PC-3 (cell line): Measurements from ENCODE around the gene SIGLEC10. TPM values are rescaled to one million over a fixed set of nuclear protein-coding genes. Genes with fewer than 3 reads are reported as not detected.

Experiments
- ATAC-seq: fragments of 200-7000 bp; cut with Tn5 transposase; 2 replicates; pipeline ENCODE4 v1.9.1; 2020; ENCODE audit warnings: mild to moderate bottlenecking, moderate library complexity
- BruUV-seq: library from RNA; stranded (reverse); fragments of 400-500 nt; replicated peaks from 2 replicates; lab custom pipeline; 2021; lab: Mats Ljungman, UMichigan
- CTCF ChIA-PET: fragments of 300-600 bp; sonication (Branson Sonifier 250); formaldehyde crosslinking; loops from one replicate; lab custom pipeline; 2022; ENCODE audit warnings: antibody characterized with exemption; lab: Charles Lee
- POLR2A ChIA-PET: fragments of 300-600 bp; sonication (Branson Sonifier 250); formaldehyde crosslinking; loops from one replicate; lab custom pipeline; 2022; ENCODE audit warnings: antibody characterized with exemption; ENCODE audit not compliant: unreplicated experiment; lab: Charles Lee
- DNase-seq: peaks from one replicate; pipeline ENCODE4 v3.0.0-alpha.2; 2015
- H2AFZ ChIP-seq: fragments of 300-600 bp; sonication (generic); 2 replicates; pipeline ENCODE4 v1.6.0; 2016; ENCODE audit warnings: antibody characterized with exemption, low read length
- H3F3A ChIP-seq: fragments of 300-600 bp; sonication (generic); one replicate; pipeline ENCODE4 v1.6.0; 2017; ENCODE audit warnings: antibody characterized with exemption, low read length, control low read depth, mild to moderate bottlenecking; ENCODE audit not compliant: unreplicated experiment
- H3K27ac ChIP-seq: fragments of 300-600 bp; sonication (generic); 2 replicates; pipeline ENCODE4 v1.5.1; 2016; ENCODE audit warnings: mild to moderate bottlenecking, low read length
- H3K27me3 ChIP-seq: fragments of 300-600 bp; sonication (generic); 2 replicates; pipeline ENCODE4 v1.6.1; 2016; ENCODE audit warnings: low read length, mixed read lengths
- H3K36me3 ChIP-seq: fragments of 300-600 bp; sonication (generic); 2 replicates; pipeline ENCODE4 v1.6.1; 2016; ENCODE audit warnings: low read depth, mixed run types, low read length, mixed read lengths
- H3K4me1 ChIP-seq: fragments of 300-600 bp; sonication (generic); 2 replicates; pipeline ENCODE4 v1.5.1; 2016; ENCODE audit warnings: low read length; ENCODE audit not compliant: insufficient read depth
- H3K4me2 ChIP-seq: fragments of 300-600 bp; sonication (generic); 2 replicates; pipeline ENCODE4 v1.6.0; 2016; ENCODE audit warnings: low read length
- H3K4me3 ChIP-seq: fragments of 300-600 bp; sonication (generic); 2 replicates; pipeline ENCODE4 v1.5.1; 2016; ENCODE audit warnings: mild to moderate bottlenecking, low read length, mixed read lengths
- H3K79me2 ChIP-seq: fragments of 300-600 bp; sonication (generic); 2 replicates; pipeline ENCODE4 v1.6.1; 2017; ENCODE audit warnings: low read length, mixed read lengths
- H3K9ac ChIP-seq: fragments of 300-600 bp; sonication (generic); 2 replicates; pipeline ENCODE4 v1.6.0; 2016; ENCODE audit warnings: mild to moderate bottlenecking, low read length
- H3K9me2 ChIP-seq: fragments of 300-600 bp; sonication (generic); replicated peaks from 2 replicates; pipeline ENCODE4 v1.6.1; 2016; ENCODE audit warnings: mixed run types, low read length, mixed read lengths
- H3K9me3 ChIP-seq: fragments of 300-600 bp; sonication (generic); 2 replicates; pipeline ENCODE4 v1.6.1; 2016; ENCODE audit warnings: low read length, mixed read lengths
- H4K20me1 ChIP-seq: fragments of 300-600 bp; sonication (generic); 2 replicates; pipeline ENCODE4 v1.6.1; 2016; ENCODE audit warnings: low read length, mixed read lengths
- EZH2 ChIP-seq: fragments of 300-600 bp; sonication (generic); IDR thresholded peaks from one replicate; pipeline ENCODE4 v1.6.1; 2017; ENCODE audit warnings: antibody characterized with exemption, mild to moderate bottlenecking, low read length; ENCODE audit not compliant: unreplicated experiment
- EZH2phosphoT487 ChIP-seq: fragments of 300-600 bp; sonication (generic); IDR thresholded peaks from 2 replicates; pipeline ENCODE4 v1.6.1; 2018; ENCODE audit warnings: mild to moderate bottlenecking, antibody characterized with exemption, low read length, borderline replicate concordance
- intact Hi-C: fragments of 100-400 bp; cut with micrococcal nuclease; formaldehyde crosslinking; loops from 2 replicates; pipeline ENCODE4 v1.9.0; 2023
- total RNA-seq: library from RNA; depleted of rRNA; stranded (reverse); fragments of >200 nt; gene quantifications from 2 replicates; pipeline ENCODE4 v1.2.3, GENCODE V29; 2014
- TF ChIP-seq, protein P1 (sequence below): fragments of 300-600 bp; sonication (generic); conservative IDR thresholded peaks from 2 replicates; pipeline ENCODE4 v1.5.1; 2017; ENCODE audit warnings: antibody characterized with exemption, low read depth, mild to moderate bottlenecking, low read length

Gene SIGLEC10
- total RNA-seq, 1 experiment from 2014 or later, result not detected

DNA sequence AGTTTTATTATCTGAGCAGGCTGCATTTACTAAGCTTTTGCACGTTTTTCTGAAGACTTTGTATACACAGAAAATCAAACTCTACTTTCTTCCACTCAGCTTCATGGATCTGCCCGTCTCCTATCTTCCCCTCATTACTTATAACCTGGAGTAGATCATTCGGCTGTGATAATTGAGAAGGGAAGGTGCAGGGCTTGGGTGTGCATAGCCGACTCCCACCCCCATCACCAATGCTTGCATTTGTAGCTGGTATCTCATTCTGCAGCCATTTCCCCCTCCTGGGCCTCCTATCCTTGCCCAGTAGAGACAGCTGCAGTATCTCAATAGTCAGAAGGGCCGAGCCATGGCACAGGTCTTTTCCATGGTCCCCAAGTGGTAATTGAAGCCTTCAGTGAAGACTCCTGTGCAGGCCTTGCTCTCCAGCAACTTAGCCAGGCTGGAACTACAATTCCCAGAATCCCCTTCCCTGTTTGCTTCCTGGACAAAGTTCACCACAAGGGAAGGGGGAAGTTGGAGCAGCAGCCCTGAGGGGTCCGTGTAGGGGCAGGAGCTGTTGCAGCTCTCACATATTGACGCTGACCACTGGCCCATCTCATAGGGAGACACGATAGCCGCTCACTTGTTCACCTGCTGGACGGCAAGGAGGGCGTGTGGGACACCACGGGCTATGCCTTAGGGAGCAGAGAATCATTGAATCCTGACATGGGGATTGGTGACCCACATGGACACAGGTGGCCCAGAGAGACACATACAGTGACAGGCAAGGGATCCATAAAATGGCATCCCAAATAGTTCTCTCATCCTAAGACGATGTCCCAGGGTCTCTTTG, 42.9 kb upstream of the SIGLEC10 start:
- Histone ChIP-seq H3K27ac (no peak overlapping the region), H2AFZ (no peak overlapping the region), H3K9me3 (no peaks in the 10 kb centered on the region), H3K4me3 (no peak overlapping the region), H3K36me3 (no peaks in the 10 kb centered on the region), H3F3A (no peaks in the 10 kb centered on the region), H3K4me2 (no peak overlapping the region), H3K9ac (no peak overlapping the region), H3K27me3 (peaks cover 61% of the 10 kb centered on the region), H4K20me1 (no peaks in the 10 kb centered on the region), H3K4me1 (no peaks in the 10 kb centered on the region), H3K79me2 (no peaks in the 10 kb centered on the region), H3K9me2 (no peaks in the 10 kb centered on the region)
- TF ChIP-seq, protein P1, sequence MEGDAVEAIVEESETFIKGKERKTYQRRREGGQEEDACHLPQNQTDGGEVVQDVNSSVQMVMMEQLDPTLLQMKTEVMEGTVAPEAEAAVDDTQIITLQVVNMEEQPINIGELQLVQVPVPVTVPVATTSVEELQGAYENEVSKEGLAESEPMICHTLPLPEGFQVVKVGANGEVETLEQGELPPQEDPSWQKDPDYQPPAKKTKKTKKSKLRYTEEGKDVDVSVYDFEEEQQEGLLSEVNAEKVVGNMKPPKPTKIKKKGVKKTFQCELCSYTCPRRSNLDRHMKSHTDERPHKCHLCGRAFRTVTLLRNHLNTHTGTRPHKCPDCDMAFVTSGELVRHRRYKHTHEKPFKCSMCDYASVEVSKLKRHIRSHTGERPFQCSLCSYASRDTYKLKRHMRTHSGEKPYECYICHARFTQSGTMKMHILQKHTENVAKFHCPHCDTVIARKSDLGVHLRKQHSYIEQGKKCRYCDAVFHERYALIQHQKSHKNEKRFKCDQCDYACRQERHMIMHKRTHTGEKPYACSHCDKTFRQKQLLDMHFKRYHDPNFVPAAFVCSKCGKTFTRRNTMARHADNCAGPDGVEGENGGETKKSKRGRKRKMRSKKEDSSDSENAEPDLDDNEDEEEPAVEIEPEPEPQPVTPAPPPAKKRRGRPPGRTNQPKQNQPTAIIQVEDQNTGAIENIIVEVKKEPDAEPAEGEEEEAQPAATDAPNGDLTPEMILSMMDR, result no peak
- no peak for TF ChIP-seq EZH2
- no peak for TF ChIP-seq EZH2phosphoT487
- ChIA-PET POLR2A (no interaction called here), CTCF (no interaction called here)
- DNase-seq (peak; percentile 20), ATAC-seq (no peak)
- intact Hi-C loops, result no loop called here
- no TSS peak for BruUV-seq

DNA sequence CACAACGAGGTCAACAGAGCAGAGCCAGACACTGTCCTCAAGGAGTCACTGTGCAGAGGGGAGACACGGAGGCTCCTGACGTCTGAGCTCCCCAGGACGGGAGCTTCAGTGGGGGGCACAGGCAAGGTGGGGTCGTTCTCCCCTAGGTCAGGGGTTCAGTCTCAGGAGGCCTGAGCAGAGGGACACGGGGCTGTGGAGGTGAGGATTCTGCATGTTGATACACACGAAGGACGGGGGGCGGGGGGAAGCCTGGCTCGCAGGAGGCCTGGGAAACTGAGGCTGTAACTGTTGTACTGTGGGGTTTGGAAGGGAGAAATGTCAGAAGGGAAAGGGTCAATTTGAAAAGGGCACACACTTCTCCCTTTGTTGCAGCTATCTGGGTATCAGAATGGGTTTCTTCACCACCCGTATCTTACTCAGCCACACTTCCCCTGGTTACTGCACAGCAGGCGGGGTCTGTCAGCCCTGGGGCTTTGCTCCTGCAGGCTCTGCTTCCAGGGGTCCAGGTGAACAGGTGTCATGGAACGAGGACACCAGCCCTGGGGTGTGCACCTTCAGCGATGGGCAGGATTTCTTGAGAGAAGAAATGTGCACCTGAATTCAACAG, 41.6 kb upstream of the SIGLEC10 start:
- intact Hi-C loops, result no loop called here
- no peak for ATAC-seq
- POLR2A ChIA-PET, result no interaction called here
- CTCF ChIA-PET, result no interaction called here
- no peaks in the 10 kb centered on the region for H3K36me3 ChIP-seq
- peaks cover 65% of the 10 kb centered on the region for H3K27me3 ChIP-seq
- H3K27ac ChIP-seq, result no peak overlapping the region
- H3K79me2 ChIP-seq, result no peaks in the 10 kb centered on the region
- H4K20me1 ChIP-seq, result no peaks in the 10 kb centered on the region
- no peaks in the 10 kb centered on the region for H3K9me2 ChIP-seq
- H2AFZ ChIP-seq, result no peak overlapping the region
- no peak overlapping the region for H3K4me2 ChIP-seq
- no peaks in the 10 kb centered on the region for H3F3A ChIP-seq
- H3K9ac ChIP-seq, result no peak overlapping the region
- TF ChIP-seq, protein P1, result no peak
- TF ChIP-seq EZH2 (no peak), EZH2phosphoT487 (no peak)
- BruUV-seq, result no TSS peak
- no peak overlapping the region for H3K4me3 ChIP-seq
- H3K9me3 ChIP-seq, result no peaks in the 10 kb centered on the region
- DNase-seq, result no peak
- H3K4me1 ChIP-seq, result no peaks in the 10 kb centered on the region
